GM19328 (cell line): ENCODE data around the gene RDH14.
A peak's percentile ranks its signal among the peaks of the same experiment; 100 is the strongest.

Experiments used
- ATAC-seq: cut with Tn5 transposase; IDR thresholded peaks from one replicate; pipeline ENCODE4 v1.9.1; 2021; ENCODE audit warnings: mild to moderate bottlenecking, moderate library complexity; ENCODE audit not compliant: unreplicated experiment

The RDH14 gene, protein sequence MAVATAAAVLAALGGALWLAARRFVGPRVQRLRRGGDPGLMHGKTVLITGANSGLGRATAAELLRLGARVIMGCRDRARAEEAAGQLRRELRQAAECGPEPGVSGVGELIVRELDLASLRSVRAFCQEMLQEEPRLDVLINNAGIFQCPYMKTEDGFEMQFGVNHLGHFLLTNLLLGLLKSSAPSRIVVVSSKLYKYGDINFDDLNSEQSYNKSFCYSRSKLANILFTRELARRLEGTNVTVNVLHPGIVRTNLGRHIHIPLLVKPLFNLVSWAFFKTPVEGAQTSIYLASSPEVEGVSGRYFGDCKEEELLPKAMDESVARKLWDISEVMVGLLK

DNA sequence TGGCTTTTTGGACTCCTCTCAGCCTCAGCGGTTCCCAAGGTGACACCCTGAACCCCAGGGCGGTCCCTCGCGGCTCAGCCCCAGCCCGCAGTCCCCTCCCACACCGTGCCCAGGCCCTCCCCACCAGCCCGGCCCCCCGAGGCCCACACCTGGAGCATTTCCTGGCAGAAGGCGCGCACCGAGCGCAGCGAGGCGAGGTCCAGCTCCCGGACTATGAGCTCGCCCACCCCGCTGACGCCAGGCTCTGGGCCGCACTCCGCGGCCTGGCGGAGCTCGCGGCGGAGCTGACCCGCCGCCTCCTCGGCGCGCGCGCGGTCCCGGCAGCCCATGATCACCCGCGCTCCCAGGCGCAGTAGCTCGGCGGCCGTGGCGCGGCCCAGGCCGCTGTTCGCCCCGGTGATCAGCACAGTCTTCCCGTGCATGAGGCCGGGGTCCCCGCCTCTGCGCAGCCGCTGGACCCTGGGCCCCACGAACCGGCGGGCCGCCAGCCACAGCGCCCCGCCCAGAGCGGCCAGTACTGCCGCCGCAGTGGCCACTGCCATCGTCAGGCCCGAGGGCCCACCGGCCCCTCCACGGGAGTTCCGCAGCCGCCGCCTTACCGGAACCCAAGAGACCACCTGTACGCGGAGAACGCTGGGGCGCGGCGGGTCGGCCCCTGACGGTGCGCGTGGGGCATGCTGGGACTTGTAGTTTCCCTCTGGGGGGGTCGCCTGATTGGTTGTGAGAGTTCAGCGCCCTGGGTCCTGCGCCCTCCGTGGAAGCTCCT lies at the start of gene RDH14:
RDH14 (minus strand) TSS at position 623 of the 766 bp plus-strand sequence; CDS start at position 542, 81 bp downstream.
- ATAC-seq, result peak; percentile 93

DNA sequence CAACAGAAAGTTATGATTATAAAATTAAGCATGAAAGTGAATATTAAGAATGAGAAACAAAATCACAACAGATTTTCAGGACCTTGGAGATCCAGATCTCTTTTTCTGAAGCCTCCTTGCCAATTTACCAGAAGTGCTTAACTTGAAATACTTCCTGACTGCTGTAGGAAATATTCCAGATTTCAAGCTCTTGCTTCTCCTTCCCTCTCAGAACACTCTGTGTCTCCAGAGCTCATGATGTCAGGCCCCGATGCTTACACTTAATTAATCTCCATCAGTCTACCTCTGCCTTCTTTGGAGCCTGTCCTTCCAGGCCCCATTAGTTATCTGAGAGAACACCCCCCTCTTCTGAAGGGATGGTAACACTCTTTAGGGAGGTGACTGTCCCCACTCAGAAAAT lies 49.6 kb upstream of the RDH14 start:
- ATAC-seq, result no peak

DNA sequence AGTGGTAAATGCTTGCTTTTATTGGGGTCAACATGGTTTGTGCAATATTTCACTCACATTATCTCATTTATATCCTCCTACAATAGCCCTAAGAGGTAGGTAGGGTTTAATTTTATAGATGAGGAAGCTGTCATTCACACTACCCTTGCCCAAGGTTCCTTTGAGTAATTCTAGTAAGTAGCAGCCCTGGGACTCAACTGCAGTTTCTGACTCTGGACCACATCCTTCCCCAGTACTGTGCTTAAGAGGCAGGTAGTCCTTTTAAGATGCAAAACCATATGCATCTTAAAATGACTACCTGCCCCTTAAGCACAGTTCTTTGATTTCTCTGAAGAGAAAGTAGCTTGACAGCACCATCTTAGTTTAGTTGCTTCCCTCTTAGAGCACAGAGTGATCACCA lies 44.7 kb upstream of the RDH14 start:
- no peak for ATAC-seq

DNA sequence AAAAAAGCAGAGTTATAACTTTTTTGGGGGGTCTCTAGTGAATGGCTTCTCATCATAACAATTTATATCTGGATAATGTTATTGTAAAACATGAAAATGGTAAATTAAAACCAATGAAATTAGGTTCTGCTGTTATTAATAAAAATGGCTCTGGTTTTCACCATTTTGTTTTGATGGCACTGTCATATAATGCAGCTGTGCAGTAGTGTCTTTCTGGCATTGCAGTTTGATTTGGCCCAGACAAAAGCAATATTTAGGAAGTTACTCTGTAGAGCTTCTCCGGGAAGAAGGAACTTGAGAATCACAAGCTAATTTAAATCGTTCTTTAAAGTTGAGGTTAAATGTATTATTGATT lies 44.1 kb upstream of the RDH14 start:
- no peak for ATAC-seq

- ATAC-seq, result no peak
These were observed 43.5 kb upstream of the RDH14 start for GRCh38 chr2:18603854-18604530.

GRCh38 chr2:18602298-18602697 lies 41.8 kb upstream of the RDH14 start:
- no peak for ATAC-seq

DNA sequence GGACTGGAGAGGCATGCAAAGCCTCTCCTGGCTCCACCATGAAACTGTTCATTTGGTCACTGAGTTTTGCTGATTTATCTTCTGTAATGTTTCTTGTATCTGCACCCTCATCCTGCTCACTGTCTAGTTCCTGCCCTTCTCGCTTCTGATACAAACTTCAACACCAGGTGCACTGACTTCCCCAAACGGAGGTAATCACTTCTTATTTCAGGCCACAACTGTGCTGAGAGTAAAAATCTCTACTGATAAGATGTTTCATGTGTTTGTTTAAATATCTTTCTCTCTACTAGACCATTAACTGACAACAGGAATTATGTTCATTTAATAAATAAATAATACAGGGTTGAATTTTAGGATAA lies 39.8 kb upstream of the RDH14 start:
- ATAC-seq, result no peak

GRCh38 chr2:18599509-18600254 lies 39.2 kb upstream of the RDH14 start:
- ATAC-seq, result no peak

DNA sequence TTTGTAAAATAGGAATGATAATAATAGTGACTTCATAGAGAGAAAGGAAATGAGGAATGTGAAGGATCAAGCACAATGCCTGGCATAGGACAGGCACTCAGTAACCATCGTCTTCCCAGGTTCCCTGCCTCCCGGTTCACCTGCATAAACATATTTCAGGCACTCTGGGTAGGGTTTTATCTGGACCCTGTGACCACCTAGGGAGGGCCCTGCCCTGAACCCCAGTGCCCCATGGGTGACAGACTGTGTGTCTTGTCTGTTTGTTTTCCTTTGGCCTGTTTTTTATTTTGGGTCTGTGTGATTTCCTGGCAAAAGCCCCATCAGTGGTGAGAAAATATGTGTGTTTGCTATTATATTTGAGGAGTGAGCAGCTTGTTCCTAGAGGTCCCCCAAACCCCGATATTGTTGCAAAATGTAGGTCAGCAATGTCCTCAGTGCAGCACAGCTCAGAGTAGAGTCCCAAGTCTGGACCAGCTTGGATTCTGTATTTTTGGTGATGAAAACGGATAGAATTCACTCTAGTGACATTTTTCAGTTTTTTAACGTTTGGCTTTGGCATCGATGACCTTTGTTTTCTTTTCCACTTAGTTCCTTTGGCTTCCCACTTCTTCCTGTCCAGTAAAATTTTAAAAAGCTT lies 38.5 kb upstream of the RDH14 start:
- ATAC-seq, result no peak

- no peak for ATAC-seq
These were observed 37.2 kb upstream of the RDH14 start for GRCh38 chr2:18597618-18598017.

GRCh38 chr2:18596993-18597392 lies 36.5 kb upstream of the RDH14 start:
- no peak for ATAC-seq

GRCh38 chr2:18593496-18593895 lies 33.0 kb upstream of the RDH14 start:
- ATAC-seq, result no peak

- no peak for ATAC-seq
These were observed 31.9 kb upstream of the RDH14 start for GRCh38 chr2:18592372-18592771.

DNA sequence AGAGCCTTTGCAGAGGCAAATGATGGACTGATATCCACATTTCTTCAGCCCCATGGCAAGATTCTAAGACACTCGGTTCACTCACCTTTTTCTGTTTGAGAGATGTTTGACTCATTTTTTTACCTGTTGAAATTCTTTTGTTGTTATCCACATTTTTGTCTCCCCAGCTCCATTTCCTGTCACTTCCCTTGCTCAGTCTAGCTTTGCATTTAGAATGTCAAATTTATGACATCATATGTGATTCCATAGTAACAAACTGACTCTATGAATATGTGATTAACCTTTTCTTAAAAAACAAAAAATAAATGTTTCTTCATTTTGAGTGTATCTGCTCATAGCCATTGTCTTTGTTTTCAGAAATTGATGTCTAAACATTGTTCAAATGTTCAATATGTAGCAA lies 28.9 kb upstream of the RDH14 start, which contains the start of gene NT5C1B:
NT5C1B (minus strand) TSS at position 216 of the 400 bp plus-strand sequence; CDS start at position 115, 101 bp downstream.
- no peak for ATAC-seq

- ATAC-seq, result no peak
These were observed 28.3 kb upstream of the RDH14 start for GRCh38 chr2:18588802-18589201.

DNA sequence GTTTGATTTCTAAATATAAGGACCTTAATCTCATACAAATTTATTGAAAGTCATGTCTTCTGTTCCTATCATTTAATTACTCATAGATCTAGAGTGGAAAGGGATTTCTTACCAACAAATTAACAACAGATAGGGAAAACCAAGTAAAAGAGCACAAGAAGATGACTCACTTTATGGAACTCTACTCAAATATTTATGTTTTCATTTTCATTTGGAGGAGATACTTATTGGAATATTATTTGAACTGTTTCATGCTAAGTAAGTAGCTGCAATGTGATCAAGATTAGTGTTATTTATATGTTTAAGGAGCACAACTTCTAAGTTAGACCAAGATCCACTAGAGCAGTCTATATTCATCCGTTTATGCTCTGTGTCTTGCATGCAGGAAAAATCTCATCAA lies 27.6 kb upstream of the RDH14 start:
- ATAC-seq, result no peak

- ATAC-seq, result no peak
These were observed 25.1 kb upstream of the RDH14 start for GRCh38 chr2:18585526-18585925.

DNA sequence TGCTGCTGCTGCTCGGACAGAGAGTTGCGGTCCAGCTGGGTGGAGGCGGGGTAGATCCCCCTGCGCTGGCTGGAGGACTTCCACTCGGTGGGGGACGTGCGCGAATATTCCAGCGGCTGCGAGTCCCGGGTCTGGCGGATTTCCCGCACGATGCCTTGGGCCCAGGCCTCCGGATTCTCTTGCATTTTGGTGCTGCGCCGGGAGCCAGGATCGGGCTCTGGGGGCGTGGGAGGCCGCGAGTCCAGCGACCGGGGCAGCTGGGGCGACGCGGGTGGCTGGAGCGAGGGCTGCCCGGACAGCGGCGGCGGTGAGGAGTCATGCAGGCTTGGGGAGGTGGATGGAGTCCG lies 24.1 kb upstream of the RDH14 start:
- no peak for ATAC-seq

GRCh38 chr2:18583905-18584607 lies 23.6 kb upstream of the RDH14 start:
- ATAC-seq, result no peak

DNA sequence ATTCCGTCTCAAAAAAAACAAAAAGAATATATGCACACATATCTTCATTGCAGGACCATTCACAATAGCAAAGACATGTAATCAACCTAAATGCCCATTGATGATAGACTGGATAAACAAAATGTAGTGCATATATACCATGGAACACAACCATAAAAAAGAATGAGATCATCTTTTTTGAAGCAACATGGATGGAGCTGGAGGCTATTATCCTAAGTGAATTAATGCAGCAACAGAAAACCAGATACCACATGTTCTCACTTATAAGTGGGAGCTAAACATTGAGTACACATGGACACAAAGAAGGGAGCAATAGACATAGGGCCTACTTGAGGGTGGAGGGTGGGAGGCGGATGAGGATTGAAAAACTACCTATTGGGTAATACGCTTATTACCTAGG lies 20.2 kb upstream of the RDH14 start:
- no peak for ATAC-seq
